HFFc6 (cell line): Measurements from ENCODE around the gene GALNT17. TPM values are rescaled to one million over a fixed set of nuclear protein-coding genes. Genes with fewer than 3 reads are reported as not detected.

Experiments
- DNase-seq: peaks from one replicate; pipeline ENCODE4 v3.0.0-alpha.2; 2018
- H3K27ac Mint-ChIP-seq: 2 replicates; pipeline ENCODE4 v1.8.0; 2020; ENCODE audit warnings: mild to moderate bottlenecking, mixed read lengths
- H3K27me3 Mint-ChIP-seq: 2 replicates; pipeline ENCODE4 v1.8.0; 2021; ENCODE audit warnings: mild to moderate bottlenecking, moderate library complexity, mixed read lengths; ENCODE audit not compliant: insufficient read depth
- H3K36me3 Mint-ChIP-seq: 2 replicates; pipeline ENCODE4 v1.8.0; 2021; ENCODE audit warnings: low read depth, mixed read lengths
- H3K4me1 Mint-ChIP-seq: 2 replicates; pipeline ENCODE4 v1.8.0; 2020; ENCODE audit warnings: low read depth, mixed read lengths
- H3K4me3 Mint-ChIP-seq: 2 replicates; pipeline ENCODE4 v1.8.0; 2020; ENCODE audit warnings: mild to moderate bottlenecking, moderate library complexity, mixed read lengths
- H3K9me3 Mint-ChIP-seq: 2 replicates; pipeline ENCODE4 v1.8.0; 2020; ENCODE audit warnings: mild to moderate bottlenecking, mixed read lengths
- total RNA-seq, 6 experiments: library from RNA; stranded (reverse); fragmentation: NEBNext Ultra II Directional; extraction: Animal tissue kit (Norgen Biotek cat#: 25700); gene quantifications; 2 replicates in 1 of 6; 3 replicates in 5 of 6; pipeline ENCODE4 v1.2.3, GENCODE V29; 2021
- TF ChIP-seq, protein P1 (sequence below): fragments of 200-600 bp; sonication (generic); IDR thresholded peaks from 2 replicates; pipeline ENCODE4 v1.5.0; 2021; ENCODE audit warnings: antibody characterized with exemption, mild to moderate bottlenecking

The GALNT17 gene
- total RNA-seq, 6 experiments from 2014 or later, result not detected

DNA sequence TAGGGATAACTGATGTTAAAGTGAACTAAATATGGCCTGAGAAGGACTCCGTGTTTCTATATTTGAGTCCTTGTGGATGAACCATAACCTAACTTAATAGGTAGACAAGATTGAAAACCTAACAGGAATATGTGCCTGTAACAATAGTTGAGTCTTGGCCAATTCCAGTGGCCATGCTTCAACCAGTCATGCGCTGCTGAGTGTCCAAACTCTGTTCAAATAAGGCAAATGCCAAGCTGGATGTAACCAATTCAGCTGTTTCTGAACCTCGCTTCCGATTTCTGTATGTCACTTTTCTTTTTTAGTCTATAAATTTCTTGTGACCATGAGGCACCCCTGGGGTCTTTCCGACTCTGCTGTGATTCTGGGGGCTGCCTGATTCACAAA lies 608.2 kb downstream of the GALNT17 start:
- TF ChIP-seq, protein P1, sequence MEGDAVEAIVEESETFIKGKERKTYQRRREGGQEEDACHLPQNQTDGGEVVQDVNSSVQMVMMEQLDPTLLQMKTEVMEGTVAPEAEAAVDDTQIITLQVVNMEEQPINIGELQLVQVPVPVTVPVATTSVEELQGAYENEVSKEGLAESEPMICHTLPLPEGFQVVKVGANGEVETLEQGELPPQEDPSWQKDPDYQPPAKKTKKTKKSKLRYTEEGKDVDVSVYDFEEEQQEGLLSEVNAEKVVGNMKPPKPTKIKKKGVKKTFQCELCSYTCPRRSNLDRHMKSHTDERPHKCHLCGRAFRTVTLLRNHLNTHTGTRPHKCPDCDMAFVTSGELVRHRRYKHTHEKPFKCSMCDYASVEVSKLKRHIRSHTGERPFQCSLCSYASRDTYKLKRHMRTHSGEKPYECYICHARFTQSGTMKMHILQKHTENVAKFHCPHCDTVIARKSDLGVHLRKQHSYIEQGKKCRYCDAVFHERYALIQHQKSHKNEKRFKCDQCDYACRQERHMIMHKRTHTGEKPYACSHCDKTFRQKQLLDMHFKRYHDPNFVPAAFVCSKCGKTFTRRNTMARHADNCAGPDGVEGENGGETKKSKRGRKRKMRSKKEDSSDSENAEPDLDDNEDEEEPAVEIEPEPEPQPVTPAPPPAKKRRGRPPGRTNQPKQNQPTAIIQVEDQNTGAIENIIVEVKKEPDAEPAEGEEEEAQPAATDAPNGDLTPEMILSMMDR, result no peak
- Mint-ChIP-seq H3K27ac (no peak overlapping the region), H3K4me1 (no peaks in the 10 kb centered on the region), H3K4me3 (no peak overlapping the region), H3K36me3 (no peaks in the 10 kb centered on the region), H3K27me3 (no peaks in the 10 kb centered on the region; the same call in 1 of the 2 replicates), H3K9me3 (no peaks in the 10 kb centered on the region)
- no peak for DNase-seq

DNA sequence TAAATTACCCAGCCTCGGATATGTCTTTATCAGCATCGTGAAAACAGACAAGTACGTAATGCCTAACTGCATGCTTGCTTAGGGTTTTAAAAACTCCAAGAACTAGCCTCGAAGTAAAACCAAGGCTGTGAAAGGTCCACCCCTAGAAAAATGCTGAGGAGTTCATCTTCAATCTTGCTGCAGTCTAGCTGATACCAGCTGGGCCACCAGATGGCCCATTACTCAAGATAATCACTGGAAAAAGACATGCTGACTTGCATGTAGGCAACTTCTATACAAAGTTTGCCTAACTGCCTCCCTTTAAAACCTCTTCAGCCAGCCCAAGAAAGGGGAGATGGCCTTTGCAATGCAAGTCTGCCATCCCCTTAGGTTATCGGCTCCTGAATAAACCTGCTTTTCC lies 614.1 kb downstream of the GALNT17 start:
- no peaks in the 10 kb centered on the region; the same call in 1 of the 2 replicates for H3K27me3 Mint-ChIP-seq
- DNase-seq, result no peak
- H3K9me3 Mint-ChIP-seq, result peaks cover 14% of the 10 kb centered on the region
- no peaks in the 10 kb centered on the region for H3K36me3 Mint-ChIP-seq
- H3K4me3 Mint-ChIP-seq, result no peak overlapping the region
- TF ChIP-seq, protein P1, result no peak
- no peaks in the 10 kb centered on the region for H3K4me1 Mint-ChIP-seq
- no peak overlapping the region for H3K27ac Mint-ChIP-seq

DNA sequence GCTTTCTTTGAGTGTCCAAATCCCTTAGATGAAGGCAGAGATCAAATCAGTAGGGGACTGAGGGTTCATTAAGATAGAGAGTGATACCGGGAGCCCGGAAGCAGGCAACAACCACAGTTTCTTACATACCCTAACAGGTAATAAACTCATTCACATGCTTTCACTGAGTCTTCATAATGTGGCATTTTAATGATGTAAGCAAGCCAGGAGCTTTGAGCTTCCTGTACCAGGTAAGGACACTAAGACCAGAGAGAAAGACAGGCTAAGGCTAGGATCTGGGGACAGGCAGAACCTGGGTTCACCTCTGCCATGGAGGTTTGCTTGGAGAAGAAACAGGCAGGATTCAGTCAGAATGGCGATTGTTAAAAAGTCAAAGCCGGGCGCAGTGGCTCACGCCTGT lies 618.3 kb downstream of the GALNT17 start:
- DNase-seq, result no peak
- TF ChIP-seq, protein P1, result no peak
- Mint-ChIP-seq H3K9me3 (peaks cover 25% of the 10 kb centered on the region), H3K27ac (no peak overlapping the region), H3K36me3 (no peaks in the 10 kb centered on the region), H3K4me1 (no peaks in the 10 kb centered on the region), H3K27me3 (no peaks in the 10 kb centered on the region), H3K4me3 (no peak overlapping the region)

DNA sequence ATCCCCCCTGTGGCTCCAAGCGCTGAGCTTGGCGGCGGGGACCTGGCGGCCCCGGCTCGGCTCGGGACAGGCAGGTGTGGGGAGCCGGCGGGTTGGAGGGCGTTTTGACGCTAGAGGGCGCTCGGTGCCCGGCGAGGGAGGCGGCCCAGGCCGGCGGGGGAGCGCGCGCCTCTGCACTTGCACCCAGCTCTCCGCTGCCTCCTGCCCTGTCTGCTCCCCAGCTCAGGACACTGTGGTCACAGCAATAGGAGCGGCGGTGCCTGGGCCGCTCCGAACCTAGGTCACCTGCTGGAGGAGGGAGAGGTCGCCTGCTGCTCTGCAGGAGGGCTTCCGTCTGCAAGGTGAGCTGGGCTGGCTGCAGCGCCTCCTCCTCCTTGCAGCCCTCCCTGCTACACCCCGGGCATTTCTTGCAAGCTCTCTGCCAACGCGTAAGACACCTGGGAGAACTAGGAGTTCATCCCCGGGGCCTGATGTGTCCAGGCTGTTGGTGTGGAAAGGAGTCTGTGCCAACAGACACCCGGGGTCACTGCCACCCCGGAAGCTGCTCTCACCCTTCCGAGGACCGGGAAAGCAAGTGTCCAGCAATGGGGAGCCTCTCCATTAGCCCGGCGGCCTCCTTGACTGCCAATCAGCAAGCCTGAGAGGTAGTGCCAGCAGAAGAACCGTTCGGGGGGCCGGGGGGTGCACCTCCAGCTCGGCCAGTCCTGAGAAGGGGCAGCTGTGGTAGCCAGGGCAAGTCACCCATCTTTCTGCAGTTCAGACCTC lies 620.4 kb downstream of the GALNT17 start:
- Mint-ChIP-seq H3K4me1 (no peaks in the 10 kb centered on the region), H3K27ac (no peak overlapping the region), H3K36me3 (no peaks in the 10 kb centered on the region), H3K9me3 (peaks cover 28% of the 10 kb centered on the region), H3K27me3 (no peaks in the 10 kb centered on the region), H3K4me3 (no peak overlapping the region)
- no peak for DNase-seq
- TF ChIP-seq, protein P1, result peak; percentile 73

DNA sequence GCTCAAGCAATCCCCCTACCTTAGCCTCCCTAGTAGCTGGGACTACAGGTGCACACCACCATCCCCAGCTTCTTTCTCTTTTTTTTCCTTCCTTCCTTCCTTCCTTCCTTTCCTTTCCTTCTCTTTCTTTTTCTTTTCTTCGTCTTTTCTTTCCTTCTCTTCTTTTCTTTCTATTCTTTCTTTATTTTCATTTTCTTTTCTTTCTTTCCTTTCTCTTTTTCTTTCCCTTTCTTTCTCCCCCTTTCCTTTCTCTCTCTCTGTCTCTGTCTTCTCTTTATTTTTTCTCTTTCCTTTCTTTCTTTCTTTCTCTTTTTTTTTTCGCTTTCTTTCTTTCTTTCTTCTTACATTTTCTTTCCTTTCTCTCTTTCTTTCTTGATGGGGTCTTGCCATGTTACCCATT lies 621.3 kb downstream of the GALNT17 start:
- TF ChIP-seq, protein P1, result no peak
- Mint-ChIP-seq H3K36me3 (no peaks in the 10 kb centered on the region), H3K9me3 (peaks cover 25% of the 10 kb centered on the region), H3K27me3 (no peaks in the 10 kb centered on the region), H3K4me1 (no peaks in the 10 kb centered on the region), H3K27ac (no peak overlapping the region), H3K4me3 (no peak overlapping the region)
- DNase-seq, result no peak
